Activated T-cell treated with anti-CD3 and anti-CD28 coated beads, Interleukin-2, amount 50 U/mL, for 48 hours (primary cell): Measurements from ENCODE around the gene GCK.

Experiments
- DNase-seq, 2 experiments: peaks; one replicate each; pipeline ENCODE4 v3.0.0-alpha.2; 2020

The GCK gene

DNA sequence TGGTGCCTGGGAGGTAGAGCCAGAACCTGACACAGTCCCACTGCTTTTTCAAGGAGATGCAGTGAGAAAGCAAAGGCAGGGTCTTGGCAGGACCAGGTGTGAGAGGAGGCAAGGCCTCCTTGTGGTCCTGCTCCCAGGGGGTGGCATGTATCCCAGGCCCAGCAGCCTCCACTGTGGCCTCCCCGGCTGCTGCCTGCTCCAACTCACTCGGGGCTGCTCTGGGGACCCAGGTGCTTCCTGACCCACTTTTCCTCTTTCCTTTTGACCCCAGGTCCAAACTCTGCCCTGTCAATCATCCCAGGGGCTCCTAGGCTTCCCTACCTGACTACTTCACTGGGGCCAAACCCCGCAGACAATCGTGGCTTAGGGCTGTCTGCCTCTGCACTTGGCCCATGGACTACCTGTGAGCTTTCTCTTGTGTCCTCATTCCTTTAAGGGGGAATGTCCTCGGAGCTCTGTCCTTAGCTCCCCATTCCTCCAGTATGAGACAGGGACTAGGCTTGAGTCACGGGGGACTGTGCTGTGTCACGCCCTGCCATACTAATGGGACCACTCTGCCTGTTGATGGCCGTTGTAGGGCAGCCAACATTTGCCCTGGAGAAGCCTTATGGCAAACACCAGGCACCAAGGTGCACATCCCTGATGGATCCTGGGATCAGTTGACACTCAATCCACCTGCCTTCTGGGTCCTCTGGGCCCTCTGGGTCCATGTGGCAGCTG lies 86.2 kb downstream of the GCK start:
- peak in 1 of 2 experiments; percentile 20 for DNase-seq

DNA sequence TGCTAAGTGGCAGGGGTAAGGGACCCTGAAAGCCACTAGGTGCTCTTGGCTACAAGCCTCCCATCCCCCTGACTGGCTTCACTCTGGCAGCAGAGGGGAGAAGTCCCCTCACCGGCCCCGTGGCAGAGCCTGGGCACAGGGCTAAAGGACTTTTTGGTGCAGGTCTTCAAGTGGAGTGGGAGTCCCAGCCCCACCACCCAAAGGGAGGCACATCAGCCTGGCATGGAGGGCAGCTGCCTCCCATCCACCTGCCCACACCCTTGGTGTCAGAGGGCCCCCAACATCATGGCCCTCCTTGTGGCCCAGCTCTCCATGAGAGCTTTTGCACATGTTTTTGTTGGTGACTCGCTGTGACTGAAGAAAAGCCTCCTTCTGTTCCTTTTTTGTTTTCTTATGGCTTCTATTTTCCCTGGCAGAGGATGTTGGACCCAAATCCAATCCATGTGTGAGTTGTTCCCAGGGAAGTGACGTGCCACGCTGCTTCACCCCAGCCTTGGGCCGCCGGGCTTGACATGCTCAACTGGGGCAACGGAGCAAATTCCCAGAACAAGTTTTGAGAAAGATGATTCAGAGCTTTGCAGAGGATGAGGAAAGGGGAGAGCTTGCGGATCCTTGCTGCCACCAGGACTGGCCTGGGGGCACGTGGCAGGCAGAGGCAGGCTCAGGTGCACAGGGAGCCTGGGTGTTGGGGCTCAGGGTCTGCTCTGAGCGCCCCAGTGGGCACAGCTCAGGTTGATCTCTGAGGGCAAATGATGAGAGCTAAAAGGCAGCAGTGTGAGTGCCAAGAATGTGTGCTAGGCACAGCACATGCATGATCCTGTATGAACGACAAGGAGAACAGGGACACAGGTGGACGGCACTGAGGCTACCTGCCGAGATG lies 87.0 kb downstream of the GCK start:
- DNase-seq: no peak

DNA sequence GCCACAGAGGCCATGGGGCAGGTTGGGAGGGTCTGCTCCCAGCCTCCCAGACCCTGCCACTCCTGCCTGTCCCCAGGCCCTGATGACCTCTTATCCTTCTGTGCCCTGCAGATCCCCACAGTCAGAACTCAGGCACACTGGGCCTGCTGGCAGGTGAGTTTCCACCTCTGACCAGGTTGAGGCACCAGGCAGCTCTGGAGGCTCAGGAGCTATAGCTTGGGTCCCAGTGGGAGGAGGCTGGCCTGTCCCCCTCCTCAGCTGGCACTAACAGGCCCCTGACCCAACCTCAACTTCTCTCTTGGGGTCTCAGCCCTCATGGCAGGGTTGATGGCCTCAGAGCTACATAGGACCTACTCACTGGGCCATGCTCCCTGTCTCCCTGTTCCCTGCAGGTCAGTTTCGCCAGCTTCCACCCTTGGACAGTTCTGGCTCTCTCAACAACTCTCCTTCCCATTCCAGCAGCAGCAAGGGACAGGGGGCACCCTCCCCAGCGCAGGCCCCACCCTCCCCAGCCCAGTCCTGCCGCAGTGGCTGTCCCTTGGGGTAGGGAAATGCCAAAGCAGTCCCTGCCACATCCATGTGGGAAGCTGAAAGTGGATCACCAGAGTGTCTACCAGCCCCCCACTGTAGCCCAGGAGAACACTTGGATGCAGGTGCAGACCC lies 87.8 kb downstream of the GCK start:
- no peak for DNase-seq

DNA sequence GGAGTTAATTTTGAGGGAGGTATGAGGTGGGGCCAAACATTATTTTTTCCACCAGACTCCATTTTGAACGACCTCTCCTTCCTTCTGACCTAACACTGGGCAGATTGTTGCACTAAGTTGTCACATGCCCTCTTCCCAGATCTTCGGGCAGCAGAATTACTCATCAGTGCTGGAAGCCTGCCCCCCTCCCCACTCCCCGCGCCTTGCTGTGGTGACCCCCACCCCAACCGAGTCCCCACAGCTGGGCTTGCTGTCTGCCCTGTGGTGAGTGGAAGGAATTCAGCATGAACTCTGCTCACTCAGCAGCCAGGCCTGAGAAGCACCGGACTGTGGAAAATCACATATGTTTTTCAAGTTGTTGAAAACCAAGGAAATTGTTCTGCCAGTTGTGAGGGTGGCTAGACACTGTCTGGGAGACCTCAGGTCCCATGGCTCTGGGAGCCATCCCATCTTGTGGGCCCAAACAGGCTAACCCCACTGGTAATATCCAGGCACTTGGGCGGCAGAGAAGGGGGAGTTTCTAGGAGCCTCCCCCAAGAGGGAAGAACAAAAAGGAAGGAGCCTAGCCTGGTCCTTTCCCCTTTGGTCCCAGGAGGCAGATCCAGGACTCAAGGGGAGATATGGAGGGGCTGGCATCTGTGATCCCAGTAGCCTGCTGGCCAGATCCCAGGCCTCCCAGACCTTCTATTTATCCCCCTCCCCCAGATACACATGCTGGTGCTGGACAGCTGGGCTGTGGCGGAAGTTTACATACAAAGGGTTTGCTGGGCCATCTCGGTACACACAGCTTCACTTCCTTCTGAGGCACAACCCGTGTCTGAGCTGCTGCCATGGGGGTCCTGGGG lies 88.6 kb downstream of the GCK start:
- no peak for DNase-seq

DNA sequence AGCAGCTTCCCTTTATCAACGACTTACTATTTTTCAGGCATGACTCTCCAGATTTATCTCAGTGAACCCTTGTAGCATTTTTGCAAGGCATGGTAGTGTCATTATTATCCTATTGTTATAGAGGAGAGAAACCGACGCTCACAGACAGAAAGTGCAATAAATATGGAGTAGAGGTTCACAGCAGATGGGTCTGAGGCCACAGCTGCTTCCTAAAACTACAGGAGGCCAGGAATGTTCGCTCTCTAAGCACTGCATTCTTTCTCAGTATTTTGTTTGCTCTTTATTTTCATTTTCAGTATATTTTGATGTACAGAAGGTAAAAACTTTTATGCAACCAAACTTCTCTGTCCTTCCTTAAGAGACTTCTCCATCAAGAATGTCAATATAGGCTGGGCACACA lies 89.6 kb downstream of the GCK start:
- DNase-seq: no peak

DNA sequence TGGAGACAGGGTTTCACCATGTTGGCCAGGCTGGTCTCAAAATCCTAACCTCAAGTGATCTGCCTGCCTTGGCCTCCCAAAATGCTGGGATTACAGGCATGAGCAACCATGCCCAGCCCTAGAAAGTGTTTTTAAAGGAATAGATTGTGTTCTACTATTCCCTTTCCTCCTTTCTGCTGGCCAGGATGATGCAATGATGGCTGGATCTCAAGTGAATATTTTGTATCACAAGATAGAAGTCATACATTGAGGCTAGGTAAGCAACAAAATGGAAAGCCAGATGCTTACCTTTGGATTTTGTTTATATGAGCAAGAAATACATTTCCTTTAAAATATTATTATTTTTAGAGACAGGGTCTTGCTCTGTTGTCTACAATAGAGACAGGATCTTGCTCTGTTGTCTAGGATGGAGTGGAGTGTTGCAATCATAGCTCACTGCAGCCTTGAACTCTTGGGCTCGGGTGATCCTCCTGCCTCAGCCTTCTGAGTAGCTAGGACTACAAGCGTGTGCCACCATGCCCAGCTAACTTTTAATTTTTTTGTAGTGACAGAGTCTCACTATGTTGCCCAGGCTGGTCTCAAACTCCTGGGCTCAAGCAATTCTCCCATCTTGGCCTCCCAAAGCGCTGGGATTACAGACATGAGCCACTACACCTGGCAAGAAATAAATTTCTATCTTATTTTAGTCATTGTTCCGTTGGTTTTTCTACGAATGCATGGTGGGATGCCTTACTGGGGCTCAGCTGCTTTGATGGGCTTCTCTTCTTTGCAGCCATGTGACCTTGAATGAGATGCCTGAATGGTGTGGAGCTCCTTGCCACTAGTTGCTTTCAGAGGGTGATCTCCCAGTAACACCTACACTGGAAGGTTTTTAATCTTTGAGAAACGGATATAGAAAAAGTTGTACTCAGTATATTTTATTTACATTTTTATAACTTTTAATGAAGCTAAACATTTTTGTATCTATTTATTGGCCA lies 90.9 kb downstream of the GCK start:
- no peak for DNase-seq

DNA sequence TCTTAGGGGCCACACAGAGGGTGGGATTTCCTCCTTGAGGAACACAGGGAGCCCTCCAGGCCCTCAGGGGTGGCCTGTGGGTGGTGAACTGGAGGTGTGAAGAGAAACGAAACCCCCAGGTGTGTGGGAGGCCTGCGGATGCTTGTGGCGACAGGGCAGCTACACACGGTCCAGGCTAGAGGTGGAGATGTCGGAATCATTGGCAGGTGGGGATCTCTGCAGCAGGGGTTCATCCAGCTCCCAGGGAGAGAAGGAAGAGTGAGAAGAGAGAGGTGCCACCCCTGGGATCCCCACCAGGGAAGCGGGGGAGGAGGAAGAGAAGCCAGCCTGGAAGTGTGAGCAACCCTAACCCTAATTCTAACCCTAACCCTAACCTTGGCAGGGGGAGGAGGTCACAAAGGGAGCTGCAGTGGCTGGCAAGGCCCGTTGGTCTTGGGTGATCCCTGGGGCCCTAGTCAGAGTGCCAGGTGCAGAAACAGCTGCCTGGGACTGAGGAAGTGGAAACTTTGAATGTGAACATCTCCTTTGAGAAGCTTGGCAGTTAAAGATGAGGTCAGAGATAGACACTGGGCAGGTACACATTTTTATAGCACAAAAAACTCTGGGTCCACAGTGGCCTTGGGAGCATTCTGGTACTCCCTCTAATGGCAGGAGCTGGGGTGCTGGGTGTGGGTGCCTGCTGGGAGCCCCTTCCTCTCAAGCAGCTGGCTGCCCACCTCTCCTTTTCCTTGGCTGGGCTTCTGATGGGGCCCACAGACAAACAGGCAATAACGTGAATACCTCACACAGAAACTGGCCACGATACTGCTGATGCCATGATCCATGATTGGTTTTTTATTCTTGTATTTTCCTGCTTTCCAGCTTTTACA lies 91.9 kb downstream of the GCK start:
- DNase-seq: peak in 1 of 2 experiments; percentile 51

DNA sequence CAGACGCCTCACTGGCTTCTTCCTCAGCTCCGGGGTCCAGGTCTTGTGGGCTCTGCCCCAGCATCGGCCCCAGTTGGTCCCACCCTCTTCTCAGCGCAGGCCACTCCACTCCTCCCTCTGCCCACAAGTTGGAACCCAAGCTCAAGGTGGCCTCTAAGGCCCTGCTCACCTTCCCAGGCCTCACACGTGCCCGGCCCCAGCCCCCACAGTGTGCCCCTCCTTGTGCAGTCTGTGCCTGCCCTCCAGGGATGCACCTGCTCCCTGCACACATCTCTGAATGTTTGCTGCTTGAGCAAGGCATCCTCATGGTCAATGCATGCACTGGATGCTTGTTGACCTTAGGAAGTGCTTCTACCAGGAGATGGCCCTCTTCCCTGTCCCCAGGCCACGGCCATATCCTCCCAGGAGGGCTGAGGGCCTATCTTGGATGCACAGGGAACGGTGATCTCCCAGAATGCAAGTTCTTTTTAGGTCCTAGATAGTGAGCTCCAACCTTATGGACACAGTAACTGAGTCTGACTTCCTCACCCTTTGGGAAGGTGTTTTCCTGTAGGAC lies 92.8 kb downstream of the GCK start:
- DNase-seq: no peak

DNA sequence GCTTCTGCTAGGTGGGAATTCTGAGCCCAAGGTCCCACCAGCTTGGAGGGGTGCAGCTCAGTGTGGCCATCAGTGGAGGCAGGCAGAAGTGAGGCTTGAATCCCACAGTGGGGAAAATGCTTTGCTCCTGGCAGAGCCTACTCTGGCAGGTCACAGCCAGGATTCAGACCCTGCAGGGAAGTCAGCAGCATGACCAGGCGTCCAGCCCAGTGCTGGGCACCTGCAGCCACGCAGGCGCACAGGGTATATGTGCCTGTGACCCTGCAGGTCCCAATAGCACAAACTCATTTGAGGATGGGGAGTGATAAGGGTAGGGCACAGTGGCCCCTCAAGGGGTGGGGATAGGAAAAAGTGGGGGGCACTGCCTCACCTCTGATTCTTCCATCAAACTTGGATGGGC lies 93.5 kb downstream of the GCK start:
- no peak for DNase-seq

DNA sequence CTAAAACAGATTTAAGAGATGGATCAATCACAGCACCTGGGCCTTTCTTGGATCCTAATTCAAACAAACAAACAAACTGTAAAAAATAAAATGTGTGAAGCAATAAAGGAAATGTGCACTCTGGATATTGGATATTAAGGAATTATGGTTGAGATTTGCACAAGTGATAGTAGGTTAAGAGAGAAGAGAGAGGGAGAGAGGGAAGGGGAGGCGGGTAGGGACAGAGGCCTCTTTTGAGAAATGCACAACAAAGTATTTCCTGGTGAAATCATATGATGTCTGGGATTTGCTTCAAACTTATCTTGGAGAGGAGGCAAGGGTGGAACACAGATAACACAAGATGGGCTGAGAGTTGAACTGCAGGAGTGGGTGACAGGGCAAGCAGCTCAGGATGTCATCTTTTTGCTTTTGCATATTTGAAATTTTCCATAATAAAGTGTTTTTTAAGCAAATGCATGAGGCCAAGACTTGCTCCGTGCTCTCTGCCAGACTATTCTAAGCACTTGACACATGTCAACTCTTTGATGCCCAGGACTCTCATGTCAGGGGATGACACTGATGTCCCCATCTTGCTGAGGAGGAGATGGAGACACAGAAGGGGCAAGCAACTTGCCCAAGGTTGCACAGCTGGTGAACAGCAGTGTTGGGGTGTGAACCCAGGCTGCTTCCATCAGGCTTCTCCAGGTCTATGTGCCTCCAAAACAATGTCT lies 94.2 kb downstream of the GCK start:
- no peak for DNase-seq

DNA sequence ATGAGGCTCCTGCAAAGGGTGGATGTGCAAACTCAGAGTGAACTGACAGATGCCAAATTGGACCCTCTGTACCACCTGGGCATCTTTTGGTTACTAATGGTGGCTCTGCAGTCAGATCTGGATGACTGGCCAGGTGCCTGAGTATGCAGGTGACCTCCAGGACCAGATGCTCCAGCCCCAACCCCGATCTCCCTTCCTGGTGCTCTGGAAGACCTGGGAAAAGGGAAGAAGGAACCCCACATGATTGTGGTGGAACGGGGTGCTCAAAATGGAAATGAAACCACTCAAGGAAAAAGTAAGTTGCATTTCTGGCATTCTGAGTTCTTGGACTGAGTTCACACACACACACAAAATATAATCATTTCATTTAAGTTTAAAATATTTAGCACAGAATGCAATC lies 94.9 kb downstream of the GCK start:
- no peak for DNase-seq
